H9 (cell line): Measurements from ENCODE around the gene PLEKHA1. TPM values are rescaled to one million over a fixed set of nuclear protein-coding genes. Genes with fewer than 3 reads are reported as not detected.

Experiments
- DNase-seq: peaks from one replicate; pipeline ENCODE4 v3.0.0-alpha.2; 2017
- H2AFZ ChIP-seq: one replicate; pipeline ENCODE4 v1.6.1; 2013; ENCODE audit warnings: mild to moderate bottlenecking, low read length, control low read depth, moderate library complexity
- H2AK5ac ChIP-seq: 2 replicates; pipeline ENCODE4 v1.6.1; 2013; ENCODE audit warnings: low read length, control low read depth, mixed read lengths; ENCODE audit not compliant: insufficient read length
- H2BK120ac ChIP-seq: one replicate; pipeline ENCODE4 v1.6.1; 2013; ENCODE audit warnings: low read depth, mild to moderate bottlenecking, low read length, control low read depth, inconsistent platforms; ENCODE audit not compliant: poor library complexity, severe bottlenecking
- H2BK12ac ChIP-seq: 2 replicates; pipeline ENCODE4 v1.6.1; 2013; ENCODE audit warnings: low read length, control low read depth, mixed read lengths, low read depth; ENCODE audit not compliant: insufficient read length
- H2BK15ac ChIP-seq: 2 replicates; pipeline ENCODE4 v1.6.1; 2013; ENCODE audit warnings: low read depth, low read length, control low read depth
- H2BK20ac ChIP-seq: one replicate; pipeline ENCODE4 v1.6.1; 2013; ENCODE audit warnings: low read depth, mild to moderate bottlenecking, low read length, control low read depth, inconsistent platforms; ENCODE audit not compliant: poor library complexity, severe bottlenecking
- H2BK5ac ChIP-seq: 2 replicates; pipeline ENCODE4 v1.6.1; 2013; ENCODE audit warnings: low read length, control low read depth, mixed read lengths; ENCODE audit not compliant: insufficient read length
- H3K14ac ChIP-seq: 2 replicates; pipeline ENCODE4 v1.6.1; 2013; ENCODE audit warnings: low read length, control low read depth; ENCODE audit not compliant: insufficient read depth
- H3K18ac ChIP-seq: 2 replicates; pipeline ENCODE4 v1.6.1; 2013; ENCODE audit warnings: low read depth, mild to moderate bottlenecking, mixed read lengths, low read length, control low read depth; ENCODE audit not compliant: insufficient read length
- H3K23ac ChIP-seq: 2 replicates; pipeline ENCODE4 v1.6.1; 2013; ENCODE audit warnings: low read length, control low read depth, mixed read lengths, low read depth; ENCODE audit not compliant: insufficient read length
- H3K23me2 ChIP-seq: 2 replicates; pipeline ENCODE4 v1.6.1; 2013; ENCODE audit warnings: low read depth, mild to moderate bottlenecking, mixed read lengths, low read length, control low read depth; ENCODE audit not compliant: insufficient read length, poor library complexity, severe bottlenecking
- H3K27ac ChIP-seq: 2 replicates; pipeline ENCODE4 v1.5.1; 2013; ENCODE audit warnings: low read length, control low read depth, mixed read lengths, low read depth; ENCODE audit not compliant: insufficient read length
- H3K27me3 ChIP-seq: 2 replicates; pipeline ENCODE4 v1.6.1; 2013; ENCODE audit warnings: low read length, control low read depth, inconsistent platforms; ENCODE audit not compliant: insufficient read depth
- H3K4ac ChIP-seq: 2 replicates; pipeline ENCODE4 v1.6.1; 2013; ENCODE audit warnings: low read depth, mild to moderate bottlenecking, control low read depth, inconsistent platforms, low read length, moderate library complexity
- H3K4me1 ChIP-seq: 2 replicates; pipeline ENCODE4 v1.6.1; 2013; ENCODE audit warnings: low read length, control low read depth, inconsistent platforms; ENCODE audit not compliant: insufficient read depth
- H3K4me2 ChIP-seq: 2 replicates; pipeline ENCODE4 v1.6.1; 2013; ENCODE audit warnings: low read length, control low read depth, mixed read lengths; ENCODE audit not compliant: insufficient read length, insufficient read depth
- H3K56ac ChIP-seq: 2 replicates; pipeline ENCODE4 v1.6.1; 2013; ENCODE audit warnings: low read depth, mild to moderate bottlenecking, mixed read lengths, low read length, control low read depth; ENCODE audit not compliant: insufficient read length
- H3K79me1 ChIP-seq: 2 replicates; pipeline ENCODE4 v1.6.1; 2013; ENCODE audit warnings: low read depth, mild to moderate bottlenecking, moderate library complexity, low read length, control low read depth, inconsistent platforms; ENCODE audit not compliant: insufficient read depth, poor library complexity, severe bottlenecking
- H3K79me2 ChIP-seq: 2 replicates; pipeline ENCODE4 v1.6.1; 2013; ENCODE audit warnings: low read length, control low read depth, inconsistent platforms; ENCODE audit not compliant: insufficient read depth
- H3K9ac ChIP-seq: 2 replicates; pipeline ENCODE4 v1.6.1; 2013; ENCODE audit warnings: low read length, control low read depth, mixed read lengths; ENCODE audit not compliant: insufficient read length; ENCODE audit errors: extremely low read depth
- H3K9me3 ChIP-seq: one replicate; pipeline ENCODE4 v1.6.1; 2013; ENCODE audit warnings: low read depth, low read length, inconsistent platforms; ENCODE audit not compliant: control insufficient read depth
- H3T11ph ChIP-seq: one replicate; pipeline ENCODE4 v1.6.1; 2013; ENCODE audit warnings: mild to moderate bottlenecking, low read length, control low read depth, inconsistent platforms
- H4K20me1 ChIP-seq: one replicate; pipeline ENCODE4 v1.6.1; 2013; ENCODE audit not compliant: control insufficient read depth, insufficient read length, insufficient read depth
- H4K5ac ChIP-seq: 2 replicates; pipeline ENCODE4 v1.6.1; 2013; ENCODE audit warnings: low read depth, mild to moderate bottlenecking, mixed read lengths, low read length, control low read depth; ENCODE audit not compliant: insufficient read length
- H4K8ac ChIP-seq: replicated peaks from 2 replicates; pipeline ENCODE4 v1.6.1; 2013; ENCODE audit warnings: low read length, control low read depth, mixed read lengths, low read depth; ENCODE audit not compliant: insufficient read length
- H4K91ac ChIP-seq: 2 replicates; pipeline ENCODE4 v1.6.1; 2013; ENCODE audit warnings: low read depth, mild to moderate bottlenecking, moderate library complexity, mixed read lengths, low read length, control low read depth; ENCODE audit not compliant: insufficient read length
- H3K27ac Mint-ChIP-seq, 3 experiments: 2 replicates in 2 of 3; 3 replicates in 1 of 3; pipeline ENCODE4 v1.8.0; 2020 to 2021; ENCODE audit warnings: mixed read lengths in 3 of 3, mild to moderate bottlenecking in 1 of 3, moderate library complexity in 1 of 3
- H3K27me3 Mint-ChIP-seq: 2 replicates; pipeline ENCODE4 v1.8.0; 2021; ENCODE audit warnings: low read depth, mild to moderate bottlenecking, moderate library complexity, mixed read lengths
- H3K36me3 Mint-ChIP-seq, 3 experiments: 2 replicates in 2 of 3; 3 replicates in 1 of 3; pipeline ENCODE4 v1.8.0; 2020 to 2021; ENCODE audit warnings: low read depth in 3 of 3, mixed read lengths in 3 of 3; ENCODE audit not compliant: insufficient read depth in 1 of 3
- H3K4me1 Mint-ChIP-seq, 2 experiments: 2 replicates each; pipeline ENCODE4 v1.8.0; 2020; ENCODE audit warnings: mixed read lengths in 2 of 2
- H3K4me3 Mint-ChIP-seq, 2 experiments: 2 replicates in 1 of 2; 3 replicates in 1 of 2; pipeline ENCODE4 v1.8.0; 2020 to 2021; ENCODE audit warnings: mild to moderate bottlenecking in 2 of 2, mixed read lengths in 2 of 2, moderate library complexity in 1 of 2
- H3K9me3 Mint-ChIP-seq, 2 experiments: 2 replicates in 1 of 2; 3 replicates in 1 of 2; pipeline ENCODE4 v1.8.0; 2020; ENCODE audit warnings: mild to moderate bottlenecking in 2 of 2, mixed read lengths in 2 of 2, moderate library complexity in 1 of 2
- WGBS: extraction: QIAGEN DNeasy Blood & Tissue Kit; methylation state at CpG from one replicate; pipeline ENCODE4 v1.1.7; 2013; ENCODE audit warnings: missing lambda C conversion rate, low lambda C conversion rate, mixed read lengths; ENCODE audit not compliant: insufficient read length; ENCODE audit errors: extremely low coverage; 5-methylcytosine and 5-hydroxymethylcytosine counted together
- total RNA-seq: library from RNA; stranded (reverse); gene quantifications from 2 replicates; pipeline ENCODE4 v1.2.1, GENCODE V29; 2021
- TF ChIP-seq, protein P1 (sequence below): fragments of 200-600 bp; sonication (generic); conservative IDR thresholded peaks from 3 replicates; pipeline ENCODE4 v1.8.0; 2021; ENCODE audit warnings: antibody characterized with exemption, mild to moderate bottlenecking

The PLEKHA1 gene
- total RNA-seq, 1 experiment from 2014 or later = 32.7 TPM

DNA sequence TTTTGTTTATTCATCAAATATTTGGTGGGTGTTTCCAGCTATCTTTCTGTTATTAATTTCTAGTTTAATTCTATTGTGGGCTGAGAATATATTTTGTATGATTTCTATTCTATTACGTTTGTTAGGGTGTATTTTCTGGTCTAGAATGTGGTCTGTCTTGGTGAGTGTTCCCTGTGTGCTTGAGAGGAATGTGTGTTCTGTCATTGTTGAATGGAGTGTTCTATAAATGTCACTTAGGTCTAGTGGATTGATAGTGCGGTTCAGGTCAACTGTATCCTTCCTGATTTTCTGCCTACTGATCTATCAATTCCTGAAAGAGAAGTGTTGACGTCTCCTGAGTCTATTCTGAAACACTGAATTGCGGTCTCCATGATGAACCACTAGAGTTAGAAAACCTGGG is 95.3 kb downstream of the PLEKHA1 start:
- Histone ChIP-seq H3K9me3 (no peaks in the 10 kb centered on the region), H3K18ac (no peak overlapping the region), H3K23me2 (no peaks in the 10 kb centered on the region), H4K8ac (no peak overlapping the region), H3K9ac (no peak overlapping the region), H3K4me2 (no peak overlapping the region), H4K20me1 (no peaks in the 10 kb centered on the region), H3K14ac (no peak overlapping the region), H3K56ac (no peak overlapping the region), H3K79me2 (no peaks in the 10 kb centered on the region), H2BK15ac (no peak overlapping the region), H4K91ac (no peak overlapping the region), H2BK12ac (no peak overlapping the region), H3K4me1 (peaks cover under 1% of the 10 kb centered on the region; the same call in 1 of the 2 replicates), H2AK5ac (no peak overlapping the region), H3K79me1 (no peaks in the 10 kb centered on the region), H3K23ac (no peak overlapping the region), H3K27me3 (no peaks in the 10 kb centered on the region), H3K27ac (no peak overlapping the region), H3T11ph (no peak overlapping the region), H3K4ac (no peak overlapping the region), H2BK5ac (no peak overlapping the region), H2BK20ac (no peak overlapping the region), H4K5ac (no peak overlapping the region), H2AFZ (no peak overlapping the region), H2BK120ac (no peak overlapping the region)
- Mint-ChIP-seq H3K27ac (no peak overlapping the region; a peak in 1 of 7 replicates), H3K27me3 (peaks cover 35% of the 10 kb centered on the region), H3K4me1 (peaks cover 11 to 15% of the 10 kb centered on the region in 2 experiments), H3K9me3 (no peaks in the 10 kb centered on the region), H3K36me3 (no peaks in the 10 kb centered on the region), H3K4me3 (no peak overlapping the region)
- no peak for DNase-seq
- WGBS = no CpG with 5 or more reads among the region's 4 CpGs
- TF ChIP-seq, protein P1, sequence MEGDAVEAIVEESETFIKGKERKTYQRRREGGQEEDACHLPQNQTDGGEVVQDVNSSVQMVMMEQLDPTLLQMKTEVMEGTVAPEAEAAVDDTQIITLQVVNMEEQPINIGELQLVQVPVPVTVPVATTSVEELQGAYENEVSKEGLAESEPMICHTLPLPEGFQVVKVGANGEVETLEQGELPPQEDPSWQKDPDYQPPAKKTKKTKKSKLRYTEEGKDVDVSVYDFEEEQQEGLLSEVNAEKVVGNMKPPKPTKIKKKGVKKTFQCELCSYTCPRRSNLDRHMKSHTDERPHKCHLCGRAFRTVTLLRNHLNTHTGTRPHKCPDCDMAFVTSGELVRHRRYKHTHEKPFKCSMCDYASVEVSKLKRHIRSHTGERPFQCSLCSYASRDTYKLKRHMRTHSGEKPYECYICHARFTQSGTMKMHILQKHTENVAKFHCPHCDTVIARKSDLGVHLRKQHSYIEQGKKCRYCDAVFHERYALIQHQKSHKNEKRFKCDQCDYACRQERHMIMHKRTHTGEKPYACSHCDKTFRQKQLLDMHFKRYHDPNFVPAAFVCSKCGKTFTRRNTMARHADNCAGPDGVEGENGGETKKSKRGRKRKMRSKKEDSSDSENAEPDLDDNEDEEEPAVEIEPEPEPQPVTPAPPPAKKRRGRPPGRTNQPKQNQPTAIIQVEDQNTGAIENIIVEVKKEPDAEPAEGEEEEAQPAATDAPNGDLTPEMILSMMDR = no peak
